H9 (cell line): ENCODE data around the gene IGF2BP3. TPM values are rescaled to one million over a fixed set of nuclear protein-coding genes. Genes with fewer than 3 reads are reported as not detected.

Source experiments
- DNase-seq: peaks from one replicate; pipeline ENCODE4 v3.0.0-alpha.2; 2017
- H2AFZ ChIP-seq: one replicate; pipeline ENCODE4 v1.6.1; 2013; ENCODE audit warnings: mild to moderate bottlenecking, low read length, control low read depth, moderate library complexity
- H2AK5ac ChIP-seq: 2 replicates; pipeline ENCODE4 v1.6.1; 2013; ENCODE audit warnings: low read length, control low read depth, mixed read lengths; ENCODE audit not compliant: insufficient read length
- H2BK120ac ChIP-seq: one replicate; pipeline ENCODE4 v1.6.1; 2013; ENCODE audit warnings: low read depth, mild to moderate bottlenecking, low read length, control low read depth, inconsistent platforms; ENCODE audit not compliant: poor library complexity, severe bottlenecking
- H2BK12ac ChIP-seq: 2 replicates; pipeline ENCODE4 v1.6.1; 2013; ENCODE audit warnings: low read length, control low read depth, mixed read lengths, low read depth; ENCODE audit not compliant: insufficient read length
- H2BK15ac ChIP-seq: 2 replicates; pipeline ENCODE4 v1.6.1; 2013; ENCODE audit warnings: low read depth, low read length, control low read depth
- H2BK20ac ChIP-seq: one replicate; pipeline ENCODE4 v1.6.1; 2013; ENCODE audit warnings: low read depth, mild to moderate bottlenecking, low read length, control low read depth, inconsistent platforms; ENCODE audit not compliant: poor library complexity, severe bottlenecking
- H2BK5ac ChIP-seq: 2 replicates; pipeline ENCODE4 v1.6.1; 2013; ENCODE audit warnings: low read length, control low read depth, mixed read lengths; ENCODE audit not compliant: insufficient read length
- H3K14ac ChIP-seq: 2 replicates; pipeline ENCODE4 v1.6.1; 2013; ENCODE audit warnings: low read length, control low read depth; ENCODE audit not compliant: insufficient read depth
- H3K18ac ChIP-seq: 2 replicates; pipeline ENCODE4 v1.6.1; 2013; ENCODE audit warnings: low read depth, mild to moderate bottlenecking, mixed read lengths, low read length, control low read depth; ENCODE audit not compliant: insufficient read length
- H3K23ac ChIP-seq: 2 replicates; pipeline ENCODE4 v1.6.1; 2013; ENCODE audit warnings: low read length, control low read depth, mixed read lengths, low read depth; ENCODE audit not compliant: insufficient read length
- H3K23me2 ChIP-seq: 2 replicates; pipeline ENCODE4 v1.6.1; 2013; ENCODE audit warnings: low read depth, mild to moderate bottlenecking, mixed read lengths, low read length, control low read depth; ENCODE audit not compliant: insufficient read length, poor library complexity, severe bottlenecking
- H3K27ac ChIP-seq: 2 replicates; pipeline ENCODE4 v1.5.1; 2013; ENCODE audit warnings: low read length, control low read depth, mixed read lengths, low read depth; ENCODE audit not compliant: insufficient read length
- H3K27me3 ChIP-seq: 2 replicates; pipeline ENCODE4 v1.6.1; 2013; ENCODE audit warnings: low read length, control low read depth, inconsistent platforms; ENCODE audit not compliant: insufficient read depth
- H3K4ac ChIP-seq: 2 replicates; pipeline ENCODE4 v1.6.1; 2013; ENCODE audit warnings: low read depth, mild to moderate bottlenecking, control low read depth, inconsistent platforms, low read length, moderate library complexity
- H3K4me1 ChIP-seq: 2 replicates; pipeline ENCODE4 v1.6.1; 2013; ENCODE audit warnings: low read length, control low read depth, inconsistent platforms; ENCODE audit not compliant: insufficient read depth
- H3K4me2 ChIP-seq: 2 replicates; pipeline ENCODE4 v1.6.1; 2013; ENCODE audit warnings: low read length, control low read depth, mixed read lengths; ENCODE audit not compliant: insufficient read length, insufficient read depth
- H3K56ac ChIP-seq: 2 replicates; pipeline ENCODE4 v1.6.1; 2013; ENCODE audit warnings: low read depth, mild to moderate bottlenecking, mixed read lengths, low read length, control low read depth; ENCODE audit not compliant: insufficient read length
- H3K79me1 ChIP-seq: 2 replicates; pipeline ENCODE4 v1.6.1; 2013; ENCODE audit warnings: low read depth, mild to moderate bottlenecking, moderate library complexity, low read length, control low read depth, inconsistent platforms; ENCODE audit not compliant: insufficient read depth, poor library complexity, severe bottlenecking
- H3K79me2 ChIP-seq: 2 replicates; pipeline ENCODE4 v1.6.1; 2013; ENCODE audit warnings: low read length, control low read depth, inconsistent platforms; ENCODE audit not compliant: insufficient read depth
- H3K9ac ChIP-seq: 2 replicates; pipeline ENCODE4 v1.6.1; 2013; ENCODE audit warnings: low read length, control low read depth, mixed read lengths; ENCODE audit not compliant: insufficient read length; ENCODE audit errors: extremely low read depth
- H3K9me3 ChIP-seq: one replicate; pipeline ENCODE4 v1.6.1; 2013; ENCODE audit warnings: low read depth, low read length, inconsistent platforms; ENCODE audit not compliant: control insufficient read depth
- H3T11ph ChIP-seq: one replicate; pipeline ENCODE4 v1.6.1; 2013; ENCODE audit warnings: mild to moderate bottlenecking, low read length, control low read depth, inconsistent platforms
- H4K20me1 ChIP-seq: one replicate; pipeline ENCODE4 v1.6.1; 2013; ENCODE audit not compliant: control insufficient read depth, insufficient read length, insufficient read depth
- H4K5ac ChIP-seq: 2 replicates; pipeline ENCODE4 v1.6.1; 2013; ENCODE audit warnings: low read depth, mild to moderate bottlenecking, mixed read lengths, low read length, control low read depth; ENCODE audit not compliant: insufficient read length
- H4K8ac ChIP-seq: replicated peaks from 2 replicates; pipeline ENCODE4 v1.6.1; 2013; ENCODE audit warnings: low read length, control low read depth, mixed read lengths, low read depth; ENCODE audit not compliant: insufficient read length
- H4K91ac ChIP-seq: 2 replicates; pipeline ENCODE4 v1.6.1; 2013; ENCODE audit warnings: low read depth, mild to moderate bottlenecking, moderate library complexity, mixed read lengths, low read length, control low read depth; ENCODE audit not compliant: insufficient read length
- H3K27ac Mint-ChIP-seq, 3 experiments: 2 replicates in 2 of 3; 3 replicates in 1 of 3; pipeline ENCODE4 v1.8.0; 2020 to 2021; ENCODE audit warnings: mixed read lengths in 3 of 3, mild to moderate bottlenecking in 1 of 3, moderate library complexity in 1 of 3
- H3K27me3 Mint-ChIP-seq: 2 replicates; pipeline ENCODE4 v1.8.0; 2021; ENCODE audit warnings: low read depth, mild to moderate bottlenecking, moderate library complexity, mixed read lengths
- H3K36me3 Mint-ChIP-seq, 3 experiments: 2 replicates in 2 of 3; 3 replicates in 1 of 3; pipeline ENCODE4 v1.8.0; 2020 to 2021; ENCODE audit warnings: low read depth in 3 of 3, mixed read lengths in 3 of 3; ENCODE audit not compliant: insufficient read depth in 1 of 3
- H3K4me1 Mint-ChIP-seq, 2 experiments: 2 replicates each; pipeline ENCODE4 v1.8.0; 2020; ENCODE audit warnings: mixed read lengths in 2 of 2
- H3K4me3 Mint-ChIP-seq, 2 experiments: 2 replicates in 1 of 2; 3 replicates in 1 of 2; pipeline ENCODE4 v1.8.0; 2020 to 2021; ENCODE audit warnings: mild to moderate bottlenecking in 2 of 2, mixed read lengths in 2 of 2, moderate library complexity in 1 of 2
- H3K9me3 Mint-ChIP-seq, 2 experiments: 2 replicates in 1 of 2; 3 replicates in 1 of 2; pipeline ENCODE4 v1.8.0; 2020; ENCODE audit warnings: mild to moderate bottlenecking in 2 of 2, mixed read lengths in 2 of 2, moderate library complexity in 1 of 2
- WGBS: extraction: QIAGEN DNeasy Blood & Tissue Kit; methylation state at CpG from one replicate; pipeline ENCODE4 v1.1.7; 2013; ENCODE audit warnings: missing lambda C conversion rate, low lambda C conversion rate, mixed read lengths; ENCODE audit not compliant: insufficient read length; ENCODE audit errors: extremely low coverage; 5-methylcytosine and 5-hydroxymethylcytosine counted together
- total RNA-seq: library from RNA; stranded (reverse); gene quantifications from 2 replicates; pipeline ENCODE4 v1.2.1, GENCODE V29; 2021
- TF ChIP-seq, protein P1 (sequence below): fragments of 200-600 bp; sonication (generic); conservative IDR thresholded peaks from 3 replicates; pipeline ENCODE4 v1.8.0; 2021; ENCODE audit warnings: antibody characterized with exemption, mild to moderate bottlenecking

IGF2BP3 gene
- total RNA-seq, 1 experiment from 2014 or later: 197 TPM

DNA sequence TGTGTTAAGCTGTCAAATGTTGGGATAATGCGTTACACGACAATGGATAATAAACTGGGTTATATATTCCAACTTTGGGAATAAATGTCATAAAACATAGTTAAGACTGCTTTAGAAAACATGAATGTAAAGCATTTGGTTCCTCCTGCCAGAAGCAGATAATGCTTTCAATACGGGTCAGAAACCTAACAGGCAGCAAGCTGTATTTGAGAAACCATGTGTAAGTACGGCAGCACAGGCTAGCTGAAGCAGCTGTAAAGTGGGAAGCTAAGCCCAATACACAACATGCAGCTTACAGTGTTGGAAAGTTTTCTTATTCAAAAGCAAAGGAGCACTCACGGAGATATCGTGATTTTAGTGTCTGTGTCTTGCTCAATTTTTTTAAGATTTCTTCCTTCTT is 124.7 kb downstream of the IGF2BP3 start:
- Histone ChIP-seq H3K14ac (no peak overlapping the region), H2BK120ac (no peak overlapping the region), H4K5ac (no peak overlapping the region), H3K9me3 (no peaks in the 10 kb centered on the region), H3K23me2 (no peaks in the 10 kb centered on the region), H3K4ac (no peak overlapping the region), H2AFZ (no peak overlapping the region), H2AK5ac (no peak overlapping the region), H3K4me2 (no peak overlapping the region), H2BK20ac (no peak overlapping the region), H3K23ac (no peak overlapping the region), H2BK5ac (no peak overlapping the region), H3K18ac (no peak overlapping the region), H2BK15ac (no peak overlapping the region), H2BK12ac (no peak overlapping the region), H3K9ac (no peak overlapping the region), H4K91ac (no peak overlapping the region), H3K4me1 (no peaks in the 10 kb centered on the region), H3K79me1 (no peaks in the 10 kb centered on the region), H3K79me2 (no peaks in the 10 kb centered on the region), H3T11ph (no peak overlapping the region), H3K56ac (no peak overlapping the region), H4K8ac (no peak overlapping the region), H3K27me3 (no peaks in the 10 kb centered on the region), H3K27ac (no peak overlapping the region), H4K20me1 (no peaks in the 10 kb centered on the region)
- WGBS: no CpG with 5 or more reads among the region's 6 CpGs
- Mint-ChIP-seq H3K4me1 (peaks cover 11 to 20% of the 10 kb centered on the region in 2 experiments), H3K4me3 (no peak overlapping the region), H3K27me3 (no peaks in the 10 kb centered on the region), H3K36me3 (peaks cover 45 to 92% (median 88%) of the 10 kb centered on the region in 3 experiments; a peak in 6 of 7 replicates), H3K9me3 (no peaks in the 10 kb centered on the region), H3K27ac (peak overlapping the region in 1 of 3 experiments; percentile 86; a peak in 1 of 7 replicates)
- TF ChIP-seq, protein P1, sequence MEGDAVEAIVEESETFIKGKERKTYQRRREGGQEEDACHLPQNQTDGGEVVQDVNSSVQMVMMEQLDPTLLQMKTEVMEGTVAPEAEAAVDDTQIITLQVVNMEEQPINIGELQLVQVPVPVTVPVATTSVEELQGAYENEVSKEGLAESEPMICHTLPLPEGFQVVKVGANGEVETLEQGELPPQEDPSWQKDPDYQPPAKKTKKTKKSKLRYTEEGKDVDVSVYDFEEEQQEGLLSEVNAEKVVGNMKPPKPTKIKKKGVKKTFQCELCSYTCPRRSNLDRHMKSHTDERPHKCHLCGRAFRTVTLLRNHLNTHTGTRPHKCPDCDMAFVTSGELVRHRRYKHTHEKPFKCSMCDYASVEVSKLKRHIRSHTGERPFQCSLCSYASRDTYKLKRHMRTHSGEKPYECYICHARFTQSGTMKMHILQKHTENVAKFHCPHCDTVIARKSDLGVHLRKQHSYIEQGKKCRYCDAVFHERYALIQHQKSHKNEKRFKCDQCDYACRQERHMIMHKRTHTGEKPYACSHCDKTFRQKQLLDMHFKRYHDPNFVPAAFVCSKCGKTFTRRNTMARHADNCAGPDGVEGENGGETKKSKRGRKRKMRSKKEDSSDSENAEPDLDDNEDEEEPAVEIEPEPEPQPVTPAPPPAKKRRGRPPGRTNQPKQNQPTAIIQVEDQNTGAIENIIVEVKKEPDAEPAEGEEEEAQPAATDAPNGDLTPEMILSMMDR: no peak
- DNase-seq: no peak
